ENCODE data around the gene COX19.
A peak's percentile ranks its signal among the peaks of the same experiment; 100 is the strongest.

COX19 gene

DNA sequence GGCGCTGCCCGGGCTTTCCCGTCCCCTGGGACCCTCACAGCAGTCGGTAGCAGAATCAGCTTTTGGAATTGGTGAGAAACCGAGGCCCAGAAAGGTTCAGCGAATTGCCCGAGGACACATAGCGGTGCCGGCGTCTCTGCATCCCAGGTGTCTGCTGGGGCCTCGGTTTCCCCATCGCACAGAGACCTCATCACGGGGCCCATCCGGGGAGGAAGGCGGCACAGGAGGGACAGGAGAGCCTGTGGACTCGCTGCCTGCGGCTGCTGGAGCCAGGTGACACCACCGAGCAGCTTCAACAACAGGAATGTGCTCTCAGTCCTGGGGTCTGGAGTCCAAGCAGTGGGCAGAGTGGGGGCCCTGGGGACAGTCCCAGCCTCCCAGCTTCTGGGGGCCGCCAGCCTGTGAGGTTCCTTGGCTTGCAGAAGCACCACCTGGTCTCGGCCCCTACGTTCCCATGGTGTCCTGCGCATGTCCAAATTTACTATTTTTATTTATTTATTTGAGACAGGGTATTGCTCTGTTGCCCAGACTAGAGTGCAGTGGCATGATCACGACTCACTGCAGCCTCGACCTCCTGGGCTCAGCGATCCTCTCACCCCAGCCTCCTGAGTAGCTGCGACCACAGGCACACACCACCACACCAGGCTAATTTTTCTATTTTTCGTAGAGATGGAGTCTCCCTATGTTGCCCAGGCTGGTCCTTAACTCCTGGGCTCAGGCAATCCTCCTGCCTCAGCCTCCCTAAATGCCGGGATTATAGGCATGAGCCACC, 539 bp upstream of the COX19 start:
- H3K4me3 ChIP-seq (ENCODE audit: low read depth, low read length) = peak overlapping the region; percentile 97
- in situ Hi-C loops (cut with HindIII; ENCODE audit: low sequenced_read_pairs) = loop anchor here (25.0 kb wide), 1 partner anchor 186 kb away; the partner anchor contains the start of gene ZFAND2A
- no peak for DNase-seq (ENCODE audit: low read depth)
- TF ChIP-seq, protein P1, sequence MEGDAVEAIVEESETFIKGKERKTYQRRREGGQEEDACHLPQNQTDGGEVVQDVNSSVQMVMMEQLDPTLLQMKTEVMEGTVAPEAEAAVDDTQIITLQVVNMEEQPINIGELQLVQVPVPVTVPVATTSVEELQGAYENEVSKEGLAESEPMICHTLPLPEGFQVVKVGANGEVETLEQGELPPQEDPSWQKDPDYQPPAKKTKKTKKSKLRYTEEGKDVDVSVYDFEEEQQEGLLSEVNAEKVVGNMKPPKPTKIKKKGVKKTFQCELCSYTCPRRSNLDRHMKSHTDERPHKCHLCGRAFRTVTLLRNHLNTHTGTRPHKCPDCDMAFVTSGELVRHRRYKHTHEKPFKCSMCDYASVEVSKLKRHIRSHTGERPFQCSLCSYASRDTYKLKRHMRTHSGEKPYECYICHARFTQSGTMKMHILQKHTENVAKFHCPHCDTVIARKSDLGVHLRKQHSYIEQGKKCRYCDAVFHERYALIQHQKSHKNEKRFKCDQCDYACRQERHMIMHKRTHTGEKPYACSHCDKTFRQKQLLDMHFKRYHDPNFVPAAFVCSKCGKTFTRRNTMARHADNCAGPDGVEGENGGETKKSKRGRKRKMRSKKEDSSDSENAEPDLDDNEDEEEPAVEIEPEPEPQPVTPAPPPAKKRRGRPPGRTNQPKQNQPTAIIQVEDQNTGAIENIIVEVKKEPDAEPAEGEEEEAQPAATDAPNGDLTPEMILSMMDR (IDR thresholded peaks at IDR 0.05; ENCODE audit: low read depth, low read length, missing control alignments) = no peak

DNA sequence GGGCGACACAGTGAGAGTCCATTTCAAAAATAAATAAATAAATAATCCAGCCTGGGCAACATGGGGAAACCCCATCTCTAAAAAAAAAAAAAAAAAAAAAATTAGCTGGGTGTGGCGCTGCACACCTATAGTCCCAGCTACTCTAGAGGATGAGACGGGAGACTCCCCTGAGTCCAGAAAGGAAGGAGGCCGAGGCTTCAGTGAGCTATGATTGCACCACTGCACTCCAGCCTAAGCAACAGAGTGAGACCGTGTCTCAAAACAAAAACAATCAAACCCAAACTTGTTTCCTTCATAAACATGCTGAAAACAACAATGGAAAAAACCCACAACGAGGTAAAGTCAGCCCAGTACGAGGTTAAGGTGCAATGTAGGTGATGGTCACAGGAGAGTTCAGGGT, 1.2 kb downstream of the COX19 start:
- H3K4me3 ChIP-seq (ENCODE audit: low read depth, low read length) = peak overlapping the region; percentile 97
- TF ChIP-seq, protein P1 (IDR thresholded peaks at IDR 0.05; ENCODE audit: low read depth, low read length, missing control alignments) = no peak
- no peak for DNase-seq (ENCODE audit: low read depth)
- in situ Hi-C loops (cut with HindIII; ENCODE audit: low sequenced_read_pairs) = loop anchor here (25.0 kb wide), 1 partner anchor 187 kb away; no protein-coding TSS in a partner anchor

DNA sequence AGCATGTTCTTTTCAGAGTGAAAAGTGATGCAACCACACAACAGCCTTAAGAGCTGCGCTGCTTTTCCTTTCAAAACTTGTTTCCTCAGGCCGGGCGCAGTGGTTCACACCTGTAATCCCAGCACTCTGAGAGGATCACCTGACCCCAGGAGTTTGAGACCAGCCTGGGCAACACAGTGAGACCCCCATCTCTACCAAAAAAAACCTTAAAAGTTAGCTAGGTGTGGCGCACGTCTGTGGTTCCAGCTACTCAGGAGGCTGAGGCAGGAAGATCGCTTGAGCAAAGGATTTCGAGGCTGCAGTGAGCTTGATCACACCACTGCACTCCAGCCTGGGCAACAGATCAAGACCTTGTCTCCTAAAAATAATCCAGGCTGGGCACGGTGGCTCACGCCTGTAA, 2.0 kb downstream of the COX19 start:
- DNase-seq (ENCODE audit: low read depth) = no peak
- TF ChIP-seq, protein P1 (IDR thresholded peaks at IDR 0.05; ENCODE audit: low read depth, low read length, missing control alignments) = no peak
- in situ Hi-C loops (cut with HindIII; ENCODE audit: low sequenced_read_pairs) = loop anchor here (25.0 kb wide), 1 partner anchor 186 kb away; no protein-coding TSS in a partner anchor
- no peak overlapping the region for H3K4me3 ChIP-seq (ENCODE audit: low read depth, low read length)

DNA sequence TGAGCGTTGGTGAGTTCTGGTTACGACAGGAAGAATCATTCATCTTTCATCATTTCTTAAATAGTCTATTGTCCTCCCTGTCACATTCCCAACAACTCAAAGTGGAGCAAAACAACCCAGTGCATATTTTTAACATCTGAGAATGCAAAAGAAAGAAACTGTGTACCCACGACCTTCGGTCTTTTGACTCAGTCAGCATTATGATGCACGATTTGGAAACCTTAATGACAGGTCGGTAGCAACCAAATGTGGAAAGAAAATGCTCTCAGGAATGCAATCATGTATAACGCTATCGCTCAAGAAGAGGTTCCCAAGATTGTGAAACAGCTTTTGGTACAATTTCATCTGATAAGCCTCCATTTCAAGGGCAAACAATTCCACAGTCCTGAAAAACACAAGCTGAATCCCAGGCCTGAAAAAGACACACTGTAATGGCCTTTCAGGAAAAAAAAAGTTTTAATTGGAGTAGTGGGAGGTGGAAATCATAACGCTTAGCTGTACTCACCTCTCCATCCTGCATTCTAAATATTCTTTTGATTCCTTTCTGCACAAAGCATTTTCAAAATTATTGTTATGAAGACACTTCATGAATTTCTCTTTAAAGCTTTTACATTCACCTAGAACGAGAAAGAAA, 2.6 kb downstream of the COX19 start:
- DNase-seq (ENCODE audit: low read depth) = no peak

DNA sequence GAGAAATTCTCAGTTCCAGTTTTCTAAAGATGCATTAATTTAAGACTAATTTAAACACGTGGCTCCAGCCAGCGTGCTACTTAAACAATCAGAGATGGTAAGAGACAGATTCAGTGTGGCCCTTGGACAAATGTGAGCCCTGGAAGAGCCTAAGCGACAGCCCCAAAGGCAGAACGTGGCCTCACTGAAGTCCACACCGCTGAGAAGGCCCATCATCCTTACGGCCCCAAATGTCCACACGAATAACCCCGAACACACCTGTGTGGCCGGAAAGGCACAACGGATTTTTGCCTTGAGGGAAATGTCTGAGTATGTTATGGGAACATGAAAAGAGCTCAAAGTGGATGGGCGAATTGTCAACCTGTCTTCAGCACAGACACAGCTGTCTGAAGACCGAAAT, 3.2 kb downstream of the COX19 start:
- H3K4me3 ChIP-seq (ENCODE audit: low read depth, low read length) = no peak overlapping the region
- TF ChIP-seq, protein P1 (IDR thresholded peaks at IDR 0.05; ENCODE audit: low read depth, low read length, missing control alignments) = no peak
- DNase-seq (ENCODE audit: low read depth) = no peak
- in situ Hi-C loops (cut with HindIII; ENCODE audit: low sequenced_read_pairs) = loop anchor here (25.0 kb wide), 1 partner anchor 185 kb away; no protein-coding TSS in a partner anchor

More for the DNA sequence above, 2.6 kb downstream of the COX19 start:
- TF ChIP-seq, protein P1 (IDR thresholded peaks at IDR 0.05; ENCODE audit: low read depth, low read length, missing control alignments) = no peak
- in situ Hi-C loops (cut with HindIII; ENCODE audit: low sequenced_read_pairs) = loop anchor here (25.0 kb wide), 1 partner anchor 185 kb away; no protein-coding TSS in a partner anchor
- no peak overlapping the region for H3K4me3 ChIP-seq (ENCODE audit: low read depth, low read length)

DNA sequence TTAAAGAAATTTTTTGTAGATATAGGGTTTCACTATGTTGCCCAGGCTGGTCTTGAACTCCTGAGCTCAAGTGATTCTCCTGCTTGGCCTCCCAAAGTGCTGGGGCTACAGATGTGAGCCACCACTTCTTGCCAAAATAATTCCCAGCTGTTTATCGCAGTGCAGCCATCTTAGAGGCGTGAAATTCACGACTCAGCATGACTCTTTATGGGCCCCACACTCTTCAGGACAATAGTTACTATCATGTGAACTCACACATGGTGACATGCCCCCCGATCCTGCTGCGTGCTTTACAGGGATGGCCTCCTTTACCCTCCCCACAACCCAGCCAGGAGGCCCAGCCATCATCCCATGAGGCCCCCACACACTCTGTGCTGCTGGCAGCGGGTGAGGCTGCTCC, 4.6 kb downstream of the COX19 start:
- in situ Hi-C loops (cut with HindIII; ENCODE audit: low sequenced_read_pairs) = loop anchor here (25.0 kb wide), 1 partner anchor 183 kb away; no protein-coding TSS in a partner anchor
- TF ChIP-seq, protein P1 (IDR thresholded peaks at IDR 0.05; ENCODE audit: low read depth, low read length, missing control alignments) = no peak
- no peak for DNase-seq (ENCODE audit: low read depth)

More for the DNA sequence above, 4.6 kb downstream of the COX19 start:
- H3K4me3 ChIP-seq (ENCODE audit: low read depth, low read length) = no peak overlapping the region
